ENCODE results near the gene SSH2.

DNA sequence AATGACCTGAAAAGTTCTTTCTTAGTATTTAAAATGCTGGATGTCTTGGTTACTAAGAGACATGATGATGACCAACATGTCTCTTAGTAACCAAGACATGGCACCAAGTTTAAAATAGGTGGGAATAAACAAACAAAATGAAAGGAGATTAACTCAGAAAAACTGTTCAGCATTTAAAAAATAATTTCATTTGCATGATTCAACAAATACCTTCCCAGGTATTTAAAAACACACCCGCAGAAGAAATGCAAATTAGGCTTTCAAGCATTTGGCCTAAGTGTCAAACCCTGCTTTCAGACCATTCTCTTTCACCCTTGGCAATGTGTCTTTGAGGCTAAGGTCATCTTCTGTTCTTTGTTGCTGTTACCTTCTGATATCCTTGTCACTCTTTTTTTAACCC, 215.9 kb downstream of the SSH2 start:
- TF ChIP-seq, protein P1, sequence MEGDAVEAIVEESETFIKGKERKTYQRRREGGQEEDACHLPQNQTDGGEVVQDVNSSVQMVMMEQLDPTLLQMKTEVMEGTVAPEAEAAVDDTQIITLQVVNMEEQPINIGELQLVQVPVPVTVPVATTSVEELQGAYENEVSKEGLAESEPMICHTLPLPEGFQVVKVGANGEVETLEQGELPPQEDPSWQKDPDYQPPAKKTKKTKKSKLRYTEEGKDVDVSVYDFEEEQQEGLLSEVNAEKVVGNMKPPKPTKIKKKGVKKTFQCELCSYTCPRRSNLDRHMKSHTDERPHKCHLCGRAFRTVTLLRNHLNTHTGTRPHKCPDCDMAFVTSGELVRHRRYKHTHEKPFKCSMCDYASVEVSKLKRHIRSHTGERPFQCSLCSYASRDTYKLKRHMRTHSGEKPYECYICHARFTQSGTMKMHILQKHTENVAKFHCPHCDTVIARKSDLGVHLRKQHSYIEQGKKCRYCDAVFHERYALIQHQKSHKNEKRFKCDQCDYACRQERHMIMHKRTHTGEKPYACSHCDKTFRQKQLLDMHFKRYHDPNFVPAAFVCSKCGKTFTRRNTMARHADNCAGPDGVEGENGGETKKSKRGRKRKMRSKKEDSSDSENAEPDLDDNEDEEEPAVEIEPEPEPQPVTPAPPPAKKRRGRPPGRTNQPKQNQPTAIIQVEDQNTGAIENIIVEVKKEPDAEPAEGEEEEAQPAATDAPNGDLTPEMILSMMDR (tag by site-specific recombination; IDR thresholded peaks at IDR 0.05) = no peak
- TF ChIP-seq GLI4 (tag by site-specific recombination; IDR thresholded peaks at IDR 0.05) (no peak), YY1 (tag by site-specific recombination; IDR thresholded peaks at IDR 0.05) (no peak), ZNF221 (tag by site-specific recombination; IDR thresholded peaks at IDR 0.05; ENCODE audit: borderline replicate concordance) (no peak), ZNF175 (tag by site-specific recombination; IDR thresholded peaks at IDR 0.05) (no peak), ZNF366 (tag by site-specific recombination; conservative IDR thresholded peaks at IDR 0.05) (no peak), ZNF302 (tag by site-specific recombination; IDR thresholded peaks at IDR 0.05; ENCODE audit: low read depth) (no peak), WT1 (tag by site-specific recombination; IDR thresholded peaks at IDR 0.05) (no peak), SP2 (tag by site-specific recombination; IDR thresholded peaks at IDR 0.05) (no peak)
- TF ChIP-seq, protein P2, sequence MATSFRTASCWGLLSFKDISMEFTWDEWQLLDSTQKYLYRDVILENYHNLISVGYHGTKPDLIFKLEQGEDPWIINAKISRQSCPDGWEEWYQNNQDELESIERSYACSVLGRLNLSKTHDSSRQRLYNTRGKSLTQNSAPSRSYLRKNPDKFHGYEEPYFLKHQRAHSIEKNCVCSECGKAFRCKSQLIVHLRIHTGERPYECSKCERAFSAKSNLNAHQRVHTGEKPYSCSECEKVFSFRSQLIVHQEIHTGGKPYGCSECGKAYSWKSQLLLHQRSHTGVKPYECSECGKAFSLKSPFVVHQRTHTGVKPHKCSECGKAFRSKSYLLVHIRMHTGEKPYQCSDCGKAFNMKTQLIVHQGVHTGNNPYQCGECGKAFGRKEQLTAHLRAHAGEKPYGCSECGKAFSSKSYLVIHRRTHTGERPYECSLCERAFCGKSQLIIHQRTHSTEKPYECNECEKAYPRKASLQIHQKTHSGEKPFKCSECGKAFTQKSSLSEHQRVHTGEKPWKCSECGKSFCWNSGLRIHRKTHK (tag by site-specific recombination; IDR thresholded peaks at IDR 0.05) = no peak
- TF ChIP-seq, protein P3, sequence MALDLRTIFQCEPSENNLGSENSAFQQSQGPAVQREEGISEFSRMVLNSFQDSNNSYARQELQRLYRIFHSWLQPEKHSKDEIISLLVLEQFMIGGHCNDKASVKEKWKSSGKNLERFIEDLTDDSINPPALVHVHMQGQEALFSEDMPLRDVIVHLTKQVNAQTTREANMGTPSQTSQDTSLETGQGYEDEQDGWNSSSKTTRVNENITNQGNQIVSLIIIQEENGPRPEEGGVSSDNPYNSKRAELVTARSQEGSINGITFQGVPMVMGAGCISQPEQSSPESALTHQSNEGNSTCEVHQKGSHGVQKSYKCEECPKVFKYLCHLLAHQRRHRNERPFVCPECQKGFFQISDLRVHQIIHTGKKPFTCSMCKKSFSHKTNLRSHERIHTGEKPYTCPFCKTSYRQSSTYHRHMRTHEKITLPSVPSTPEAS (tag by site-specific recombination; IDR thresholded peaks at IDR 0.05) = no peak

Measured in HEK293 (cell line).